Loucy (cell line): ENCODE results near the gene EXOSC7.

Experiments
- H2AFZ ChIP-seq: fragments of 200-600 bp; sonication (generic); 2 replicates; pipeline ENCODE4 v1.6.0; 2016; ENCODE audit warnings: antibody characterized with exemption, mild to moderate bottlenecking, low read length, moderate library complexity
- H3F3A ChIP-seq: fragments of 200-600 bp; 2 replicates; pipeline ENCODE4 v1.6.0; 2016; ENCODE audit warnings: antibody characterized with exemption, low read depth, mild to moderate bottlenecking
- H3K27me3 ChIP-seq: fragments of 200-600 bp; sonication (generic); 2 replicates; pipeline ENCODE4 v1.6.1; 2014; ENCODE audit warnings: low read length, mild to moderate bottlenecking; ENCODE audit not compliant: insufficient read depth, poor library complexity, severe bottlenecking
- H3K36me3 ChIP-seq: fragments of 200-600 bp; sonication (generic); 2 replicates; pipeline ENCODE4 v1.6.1; 2016; ENCODE audit warnings: low read length; ENCODE audit not compliant: insufficient read depth
- H3K4me1 ChIP-seq: fragments of 200-600 bp; sonication (generic); 2 replicates; pipeline ENCODE4 v1.5.1; 2014; ENCODE audit warnings: low read length, mild to moderate bottlenecking; ENCODE audit not compliant: insufficient read depth, poor library complexity, severe bottlenecking
- H3K4me2 ChIP-seq: fragments of 200-600 bp; sonication (generic); 2 replicates; pipeline ENCODE4 v1.6.0; 2014; ENCODE audit warnings: antibody characterized with exemption, low read length, low read depth, mild to moderate bottlenecking; ENCODE audit not compliant: poor library complexity, severe bottlenecking
- H3K4me3 ChIP-seq: fragments of 200-600 bp; sonication (generic); 2 replicates; pipeline ENCODE4 v1.5.1; 2014; ENCODE audit warnings: low read length, mild to moderate bottlenecking, mixed read lengths; ENCODE audit not compliant: poor library complexity, severe bottlenecking
- H3K79me2 ChIP-seq: fragments of 200-600 bp; sonication (generic); 2 replicates; pipeline ENCODE4 v1.6.1; 2014; ENCODE audit warnings: low read length; ENCODE audit not compliant: insufficient read depth
- H3K9ac ChIP-seq: fragments of 200-600 bp; sonication (generic); 2 replicates; pipeline ENCODE4 v1.6.0; 2014; ENCODE audit warnings: mild to moderate bottlenecking, low read depth, low read length, moderate library complexity; ENCODE audit not compliant: poor library complexity, severe bottlenecking
- H3K9me2 ChIP-seq: fragments of 200-600 bp; sonication (generic); replicated peaks from 2 replicates; pipeline ENCODE4 v1.6.1; 2016; ENCODE audit warnings: low read depth, low read length, mixed read lengths
- H3K9me3 ChIP-seq: fragments of 200-600 bp; sonication (generic); 2 replicates; pipeline ENCODE4 v1.6.1; 2014; ENCODE audit warnings: mild to moderate bottlenecking, antibody characterized with exemption, low read length, low read depth; ENCODE audit not compliant: insufficient read depth
- H4K20me1 ChIP-seq: fragments of 200-600 bp; sonication (generic); 2 replicates; pipeline ENCODE4 v1.6.0; 2014; ENCODE audit warnings: antibody characterized with exemption, low read length, mild to moderate bottlenecking; ENCODE audit not compliant: insufficient read depth, poor library complexity, severe bottlenecking
- EZH2phosphoT487 ChIP-seq: fragments of 200-600 bp; IDR thresholded peaks from 2 replicates; pipeline ENCODE4 v1.6.1; 2018; ENCODE audit warnings: antibody characterized with exemption, mild to moderate bottlenecking, moderate library complexity, borderline replicate concordance
- TF ChIP-seq, protein P1 (sequence below): fragments of 200-600 bp; sonication (generic); conservative IDR thresholded peaks from 2 replicates; pipeline ENCODE4 v1.5.1; 2014; ENCODE audit warnings: mild to moderate bottlenecking, antibody characterized with exemption, low read length

Gene EXOSC7

DNA sequence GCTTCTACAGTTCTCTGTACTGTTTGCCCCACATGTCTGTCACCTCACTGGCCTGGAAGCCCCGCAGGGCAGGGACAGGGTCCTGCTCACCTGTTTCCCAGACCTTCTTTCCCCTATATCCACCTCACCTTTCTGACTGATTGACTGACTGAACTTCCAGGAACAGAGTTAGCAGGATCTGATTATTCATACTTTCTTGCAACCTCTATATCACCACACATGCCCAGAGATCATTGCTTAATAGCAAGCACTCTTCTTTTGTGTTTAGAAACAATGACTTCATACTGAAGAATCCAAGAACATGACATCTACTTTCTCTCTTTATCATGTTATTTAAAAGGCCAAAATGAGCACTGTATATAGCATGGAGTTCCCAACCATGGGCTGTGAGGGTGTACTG, 32.1 kb downstream of the EXOSC7 start:
- Histone ChIP-seq H4K20me1 (no peaks in the 10 kb centered on the region), H3K4me2 (no peak overlapping the region), H3K9me2 (no peaks in the 10 kb centered on the region), H3F3A (no peaks in the 10 kb centered on the region), H3K9ac (no peak overlapping the region), H3K9me3 (no peaks in the 10 kb centered on the region), H3K4me3 (no peak overlapping the region), H3K36me3 (peaks cover 75% of the 10 kb centered on the region), H3K79me2 (no peaks in the 10 kb centered on the region), H2AFZ (no peak overlapping the region), H3K4me1 (peaks cover 4% of the 10 kb centered on the region), H3K27me3 (no peaks in the 10 kb centered on the region)
- TF ChIP-seq EZH2phosphoT487, result no peak
- TF ChIP-seq, protein P1, sequence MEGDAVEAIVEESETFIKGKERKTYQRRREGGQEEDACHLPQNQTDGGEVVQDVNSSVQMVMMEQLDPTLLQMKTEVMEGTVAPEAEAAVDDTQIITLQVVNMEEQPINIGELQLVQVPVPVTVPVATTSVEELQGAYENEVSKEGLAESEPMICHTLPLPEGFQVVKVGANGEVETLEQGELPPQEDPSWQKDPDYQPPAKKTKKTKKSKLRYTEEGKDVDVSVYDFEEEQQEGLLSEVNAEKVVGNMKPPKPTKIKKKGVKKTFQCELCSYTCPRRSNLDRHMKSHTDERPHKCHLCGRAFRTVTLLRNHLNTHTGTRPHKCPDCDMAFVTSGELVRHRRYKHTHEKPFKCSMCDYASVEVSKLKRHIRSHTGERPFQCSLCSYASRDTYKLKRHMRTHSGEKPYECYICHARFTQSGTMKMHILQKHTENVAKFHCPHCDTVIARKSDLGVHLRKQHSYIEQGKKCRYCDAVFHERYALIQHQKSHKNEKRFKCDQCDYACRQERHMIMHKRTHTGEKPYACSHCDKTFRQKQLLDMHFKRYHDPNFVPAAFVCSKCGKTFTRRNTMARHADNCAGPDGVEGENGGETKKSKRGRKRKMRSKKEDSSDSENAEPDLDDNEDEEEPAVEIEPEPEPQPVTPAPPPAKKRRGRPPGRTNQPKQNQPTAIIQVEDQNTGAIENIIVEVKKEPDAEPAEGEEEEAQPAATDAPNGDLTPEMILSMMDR, result no peak

DNA sequence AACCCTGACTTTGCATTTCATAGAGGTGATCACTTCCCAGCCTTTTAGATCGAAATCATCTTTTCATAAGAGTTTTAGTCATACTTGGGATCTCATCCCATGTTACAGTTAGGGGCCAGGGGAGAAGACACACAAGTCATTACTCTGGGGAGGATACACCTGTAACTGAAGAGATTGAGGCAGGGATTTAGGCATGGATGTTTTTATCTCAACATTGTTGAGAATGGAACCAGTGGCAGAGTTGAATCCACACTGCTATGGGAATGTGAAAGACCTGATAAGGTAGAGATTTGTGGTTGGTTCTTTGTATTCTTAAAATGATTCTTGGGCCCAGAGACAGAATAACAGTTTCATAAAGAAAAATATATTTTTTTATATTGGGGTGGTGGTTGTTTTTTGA, 33.8 kb downstream of the EXOSC7 start:
- TF ChIP-seq EZH2phosphoT487, result no peak
- TF ChIP-seq, protein P1, result no peak
- Histone ChIP-seq H2AFZ (no peak overlapping the region), H3K4me2 (no peak overlapping the region), H3K9me2 (no peaks in the 10 kb centered on the region), H3F3A (no peaks in the 10 kb centered on the region), H3K79me2 (no peaks in the 10 kb centered on the region), H3K9me3 (no peaks in the 10 kb centered on the region), H3K4me3 (no peak overlapping the region), H3K9ac (no peak overlapping the region), H3K27me3 (no peaks in the 10 kb centered on the region), H4K20me1 (no peaks in the 10 kb centered on the region), H3K36me3 (peaks cover 67% of the 10 kb centered on the region), H3K4me1 (peaks cover 4% of the 10 kb centered on the region)

DNA sequence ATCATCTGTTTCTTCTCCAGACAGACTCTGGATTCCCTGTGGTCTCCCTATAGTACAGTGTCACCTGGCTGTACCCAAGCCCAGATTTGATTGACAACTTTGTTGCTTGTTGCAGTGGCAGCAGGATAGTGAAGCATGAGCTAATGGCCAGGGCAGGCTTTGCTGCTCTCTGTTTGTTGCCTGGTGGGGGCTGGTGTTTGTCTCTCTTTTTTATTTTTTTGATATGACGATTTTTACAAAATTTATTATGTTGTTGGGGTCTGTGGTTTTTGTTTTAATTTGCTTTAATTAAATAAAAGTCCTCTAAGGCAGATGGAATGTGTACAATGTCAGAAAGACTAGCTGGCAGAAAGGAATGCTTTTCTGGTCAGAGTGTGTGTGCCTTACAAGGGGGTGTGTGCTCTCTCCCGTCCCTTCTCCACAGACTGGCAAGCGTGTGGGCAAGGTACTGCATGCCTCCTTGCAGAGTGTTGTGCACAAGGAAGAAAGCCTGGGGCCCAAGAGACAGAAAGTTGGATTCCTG, 34.8 kb downstream of the EXOSC7 start:
- Histone ChIP-seq H3K27me3 (no peaks in the 10 kb centered on the region), H3K4me1 (no peaks in the 10 kb centered on the region), H3K79me2 (no peaks in the 10 kb centered on the region), H3K4me3 (no peak overlapping the region), H3F3A (no peaks in the 10 kb centered on the region), H3K9me3 (no peaks in the 10 kb centered on the region), H2AFZ (no peak overlapping the region), H3K9me2 (no peaks in the 10 kb centered on the region), H3K4me2 (no peak overlapping the region), H3K36me3 (peaks cover 58% of the 10 kb centered on the region), H3K9ac (no peak overlapping the region), H4K20me1 (no peaks in the 10 kb centered on the region)
- no peak for TF ChIP-seq EZH2phosphoT487
- TF ChIP-seq, protein P1, result no peak
